Chondrocyte (in vitro differentiated cells): ENCODE measurements around the gene OLFML3. TPM values are rescaled to one million over a fixed set of nuclear protein-coding genes. Genes with fewer than 3 reads are reported as not detected.

Experiments used
- DNase-seq: peaks from one replicate; pipeline ENCODE4 v3.0.0; 2021; ENCODE audit warnings: mixed read lengths, low spot score
- H3K27ac Mint-ChIP-seq: one replicate; pipeline ENCODE4 v1.8.0; 2021; ENCODE audit warnings: mild to moderate bottlenecking, moderate library complexity, mixed read lengths; ENCODE audit not compliant: unreplicated experiment
- H3K27me3 Mint-ChIP-seq: 2 replicates; pipeline ENCODE4 v1.8.0; 2021; ENCODE audit warnings: low read depth, mixed read lengths
- H3K36me3 Mint-ChIP-seq: 2 replicates; pipeline ENCODE4 v1.8.0; 2021; ENCODE audit warnings: low read depth, mixed read lengths
- H3K4me1 Mint-ChIP-seq: 2 replicates; pipeline ENCODE4 v1.8.0; 2021; ENCODE audit warnings: low read depth, mild to moderate bottlenecking, mixed read lengths
- H3K4me3 Mint-ChIP-seq: one replicate; pipeline ENCODE4 v1.8.0; 2021; ENCODE audit warnings: mild to moderate bottlenecking, moderate library complexity, mixed read lengths; ENCODE audit not compliant: unreplicated experiment
- H3K9me3 Mint-ChIP-seq: 2 replicates; pipeline ENCODE4 v1.8.0; 2021; ENCODE audit warnings: low read depth, mixed read lengths
- CTCF ChIP-seq: fragments of 200-600 bp; sonication (generic); IDR thresholded peaks from 2 replicates; pipeline ENCODE4 v1.5.0; 2021; ENCODE audit warnings: antibody characterized with exemption, mild to moderate bottlenecking, moderate library complexity
- total RNA-seq: library from RNA; stranded (reverse); gene quantifications from 3 replicates; pipeline ENCODE4 v1.2.1, GENCODE V29; 2021

OLFML3 gene
- total RNA-seq, 1 donor from 2014 or later = 33.1 TPM

DNA sequence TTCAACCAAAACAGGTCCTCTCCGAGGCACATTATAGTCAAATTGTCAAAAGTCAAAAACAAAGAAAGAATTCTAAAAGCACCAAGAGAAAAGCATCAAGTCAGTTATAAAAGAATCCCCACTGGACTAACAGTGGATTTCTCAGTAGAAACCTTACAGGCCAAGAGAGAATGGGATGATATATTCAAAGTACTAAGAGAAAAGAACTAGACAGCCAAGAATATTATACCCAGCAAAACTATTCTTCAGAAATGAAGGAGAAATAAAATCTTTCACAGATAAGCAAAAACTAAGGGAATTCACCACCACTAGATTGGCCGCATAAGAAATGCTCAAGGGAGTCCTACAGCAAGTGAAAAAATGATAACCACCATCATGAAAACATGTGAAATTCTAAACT lies 16.1 kb downstream of the OLFML3 start:
- Mint-ChIP-seq H3K27me3 (no peaks in the 10 kb centered on the region), H3K36me3 (peaks cover 12% of the 10 kb centered on the region), H3K27ac (no peak overlapping the region), H3K9me3 (peaks cover 20% of the 10 kb centered on the region), H3K4me1 (peaks cover 3% of the 10 kb centered on the region), H3K4me3 (no peak overlapping the region)
- DNase-seq = no peak
- no peak for TF ChIP-seq CTCF

- DNase-seq = no peak
- Mint-ChIP-seq H3K9me3 (peaks cover 20% of the 10 kb centered on the region), H3K36me3 (peaks cover 12% of the 10 kb centered on the region), H3K4me1 (peaks cover 10% of the 10 kb centered on the region), H3K4me3 (no peak overlapping the region), H3K27ac (no peak overlapping the region), H3K27me3 (no peaks in the 10 kb centered on the region)
- TF ChIP-seq CTCF = no peak
These were observed 19.1 kb downstream of the OLFML3 start for GRCh38 chr1:113998361-113998760.

DNA sequence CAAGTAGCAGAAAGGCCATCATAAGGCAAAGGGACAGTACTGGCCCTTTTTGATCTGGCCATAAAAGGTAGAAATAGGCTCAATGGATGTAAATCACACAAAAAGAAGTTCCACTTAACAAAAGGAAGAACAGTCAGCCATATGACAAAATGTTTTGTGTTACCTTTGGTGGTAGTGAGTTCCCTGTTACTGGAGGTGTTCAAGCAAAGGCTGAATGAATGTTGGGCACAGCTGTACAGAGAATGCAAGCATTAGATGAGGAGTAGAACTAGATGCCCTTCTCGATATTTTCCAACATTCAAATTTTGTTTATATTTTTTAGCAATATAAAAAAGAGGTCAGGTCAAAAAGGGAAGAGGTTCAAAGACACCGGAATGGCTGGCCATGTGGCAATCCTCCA lies 20.0 kb downstream of the OLFML3 start:
- H3K27me3 Mint-ChIP-seq = no peaks in the 10 kb centered on the region
- peaks cover 11% of the 10 kb centered on the region for H3K36me3 Mint-ChIP-seq
- TF ChIP-seq CTCF = no peak
- peaks cover 13% of the 10 kb centered on the region for H3K4me1 Mint-ChIP-seq
- DNase-seq = no peak
- H3K9me3 Mint-ChIP-seq = peaks cover 16% of the 10 kb centered on the region
- no peak overlapping the region for H3K4me3 Mint-ChIP-seq
- no peak overlapping the region for H3K27ac Mint-ChIP-seq

- Mint-ChIP-seq H3K27me3 (no peaks in the 10 kb centered on the region), H3K4me3 (no peak overlapping the region), H3K36me3 (peaks cover 6% of the 10 kb centered on the region), H3K9me3 (peaks cover 11% of the 10 kb centered on the region), H3K4me1 (peaks cover 13% of the 10 kb centered on the region), H3K27ac (no peak overlapping the region)
- TF ChIP-seq CTCF = no peak
- no peak for DNase-seq
These were observed 20.5 kb downstream of the OLFML3 start for GRCh38 chr1:113999799-114000198.

DNA sequence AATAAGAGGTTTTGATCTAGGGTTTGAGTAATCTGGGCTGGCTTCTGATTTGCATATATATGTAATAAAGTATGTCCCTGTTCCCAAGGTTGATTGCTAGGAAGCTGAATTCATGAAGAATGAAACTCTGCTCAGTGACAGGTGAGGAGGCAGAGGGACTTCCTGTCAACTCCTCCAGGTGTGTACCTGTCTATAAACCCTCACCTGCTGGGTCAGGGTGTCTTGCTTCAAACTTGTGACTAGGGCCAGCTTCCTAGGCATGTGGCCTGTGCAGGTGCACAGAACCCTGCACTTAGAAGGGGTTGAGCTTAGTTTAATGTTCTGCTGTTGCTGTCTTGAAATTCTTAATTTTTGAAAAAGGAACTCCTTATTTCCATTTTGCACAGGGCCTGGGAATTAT lies 21.1 kb downstream of the OLFML3 start:
- H3K9me3 Mint-ChIP-seq = peaks cover 6% of the 10 kb centered on the region
- H3K4me1 Mint-ChIP-seq = peaks cover 13% of the 10 kb centered on the region
- no peak for DNase-seq
- no peak overlapping the region for H3K27ac Mint-ChIP-seq
- TF ChIP-seq CTCF = no peak
- no peaks in the 10 kb centered on the region for H3K27me3 Mint-ChIP-seq
- H3K36me3 Mint-ChIP-seq = peaks cover 2% of the 10 kb centered on the region
- H3K4me3 Mint-ChIP-seq = no peak overlapping the region
